K562 (cell line): ENCODE measurements around the gene MEIS1. TPM values are rescaled to one million over a fixed set of nuclear protein-coding genes. Genes with fewer than 3 reads are reported as not detected.

ENCODE experiments used
- ATF7 ChIP-seq: fragments of 450-650 bp; IDR thresholded peaks from 2 replicates; pipeline ENCODE4 v1.7.1; 2014; ENCODE audit warnings: mild to moderate bottlenecking, moderate library complexity
- BHLHE40 ChIP-seq: IDR thresholded peaks from 2 replicates; pipeline ENCODE4 v1.6.1; 2011; ENCODE audit warnings: low read length, improper control_type of control experiment
- CBFA2T3 ChIP-seq: fragments of 450-650 bp; IDR thresholded peaks from 2 replicates; pipeline ENCODE4 v1.6.1; 2017
- FOXP1 ChIP-seq: sonication (generic); formaldehyde crosslinking; IDR thresholded peaks from 2 replicates; pipeline ENCODE4 v1.8.0; 2022; ENCODE audit warnings: mild to moderate bottlenecking, missing genetic modification reagents
- GTF2A2 ChIP-seq: IDR thresholded peaks from 2 replicates; pipeline ENCODE4 v1.6.1; 2016; ENCODE audit warnings: mild to moderate bottlenecking, missing genetic modification characterization, missing compliant biosample characterization
- HDAC1 ChIP-seq, 2 experiments: fragments of 450-650 bp; IDR thresholded peaks; 2 replicates each; pipeline ENCODE4 v1.6.1; 2016 to 2017; ENCODE audit warnings: inconsistent platforms in 1 of 2, mild to moderate bottlenecking in 1 of 2, moderate library complexity in 1 of 2
- MYBL2 ChIP-seq, 2 experiments: fragments of 450-650 bp in 1 of 2; sonication (generic) in 1 of 2; formaldehyde crosslinking in 1 of 2; IDR thresholded peaks; 2 replicates each; pipeline versions ENCODE4 v1.6.1 to v1.8.1; 2017 to 2022; ENCODE audit warnings: borderline replicate concordance in 1 of 2, inconsistent platforms in 1 of 2, low read depth in 1 of 2, mild to moderate bottlenecking in 1 of 2, missing genetic modification reagents in 1 of 2, moderate library complexity in 1 of 2
- NFRKB ChIP-seq: fragments of 450-650 bp; IDR thresholded peaks from 2 replicates; pipeline ENCODE4 v1.6.1; 2016; ENCODE audit warnings: low read depth
- NONO ChIP-seq, 2 experiments: fragments of 200-400 bp in 1 of 2; fragments of 450-650 bp in 1 of 2; formaldehyde crosslinking in 1 of 2; IDR thresholded peaks; 2 replicates each; pipeline ENCODE4 v1.6.1; 2017; ENCODE audit warnings: low read depth in 2 of 2, mild to moderate bottlenecking in 2 of 2, moderate library complexity in 2 of 2, low read length in 1 of 2
- PBX2 ChIP-seq, 2 experiments: IDR thresholded peaks in 1 of 2; conservative IDR thresholded peaks in 1 of 2; 2 replicates each; pipeline ENCODE4 v1.6.1; 2016; ENCODE audit warnings: low read depth in 2 of 2, mild to moderate bottlenecking in 1 of 2, missing compliant biosample characterization in 1 of 2, missing genetic modification characterization in 1 of 2, moderate library complexity in 1 of 2
- PKNOX1 ChIP-seq: fragments of 450-650 bp; IDR thresholded peaks from 2 replicates; pipeline ENCODE4 v1.6.1; 2016
- POLR2AphosphoS5 ChIP-seq: IDR thresholded peaks from 2 replicates; pipeline ENCODE4 v1.6.1; 2011; ENCODE audit warnings: mild to moderate bottlenecking, low read depth, low read length, moderate library complexity; ENCODE audit not compliant: control insufficient read depth, insufficient read depth
- PTBP1 ChIP-seq: fragments of 200-400 bp; formaldehyde crosslinking; IDR thresholded peaks from 2 replicates; pipeline ENCODE4 v1.6.1; 2017; ENCODE audit warnings: low read depth, low read length
- SIN3A ChIP-seq, 2 experiments: fragments of 150-350 bp in 1 of 2; IDR thresholded peaks; 2 replicates each; pipeline ENCODE4 v1.6.1; 2011 to 2016; ENCODE audit warnings: borderline replicate concordance in 2 of 2, low read depth in 2 of 2, low read length in 2 of 2, mild to moderate bottlenecking in 2 of 2, moderate library complexity in 2 of 2; ENCODE audit not compliant: control insufficient read depth in 1 of 2
- SLC30A9 ChIP-seq: fragments of 250-450 bp; sonication (Bioruptor Pico); IDR thresholded peaks from 2 replicates; pipeline ENCODE4 v1.8.0; 2022; ENCODE audit warnings: mild to moderate bottlenecking, moderate library complexity
- SMARCE1 ChIP-seq: fragments of 450-650 bp; IDR thresholded peaks from 2 replicates; pipeline ENCODE4 v1.7.1; 2016; ENCODE audit warnings: mild to moderate bottlenecking
- SMC3 ChIP-seq: conservative IDR thresholded peaks from 2 replicates; pipeline ENCODE4 v1.6.1; 2011; ENCODE audit warnings: low read depth, low read length, improper control_type of control experiment; ENCODE audit not compliant: insufficient read depth
- TBP ChIP-seq: optimal IDR thresholded peaks from 2 replicates; pipeline ENCODE3; 2011; ENCODE audit warnings: low read depth, low read length, improper control_type of control experiment
- XRCC5 ChIP-seq: fragments of 200-400 bp; formaldehyde crosslinking; IDR thresholded peaks from 2 replicates; pipeline ENCODE4 v1.6.1; 2017; ENCODE audit warnings: low read depth, mild to moderate bottlenecking, low read length
- ZNF133 ChIP-seq: fragments of 250-450 bp; sonication (Bioruptor Pico); IDR thresholded peaks from 2 replicates; pipeline ENCODE4 v1.4.0; 2020; ENCODE audit warnings: mild to moderate bottlenecking
- ZNF263 ChIP-seq: sonication (generic); formaldehyde crosslinking; IDR thresholded peaks from 2 replicates; pipeline ENCODE4 v1.8.0; 2022; ENCODE audit warnings: mild to moderate bottlenecking, missing genetic modification reagents, borderline replicate concordance
- ZNF282 ChIP-seq: sonication (generic); formaldehyde crosslinking; IDR thresholded peaks from 2 replicates; pipeline ENCODE4 v1.8.1; 2023; ENCODE audit warnings: missing genetic modification reagents
- ZNF436 ChIP-seq: fragments of 250-450, 450-650 bp; sonication (Bioruptor Pico); formaldehyde crosslinking; IDR thresholded peaks from 2 replicates; pipeline ENCODE4 v1.7.0; 2020; ENCODE audit warnings: mild to moderate bottlenecking
- polyA plus RNA-seq, 8 experiments: library from polyadenylated mRNA; depleted of rRNA in 4 of 8; stranded (reverse) in 5 of 8; unstranded in 3 of 8; fragments of >200 nt; fragmentation: Nextera tagmentation in 2 of 8; fragmentation: Illumina TruSeq in 1 of 8; extraction: Ambion mirVana in 2 of 8; extraction: Trizol in 1 of 8; gene quantifications; 2 replicates each; pipeline versions ENCODE4 v1.2.1 to v1.2.3, GENCODE V29; 2011 to 2014; ENCODE audit warnings: inconsistent platforms in 1 of 8, missing spikeins in 1 of 8
- total RNA-seq, 7 experiments: library from RNA; depleted of rRNA in 6 of 7; stranded (reverse); fragments of >200 nt in 6 of 7; fragmentation: Illumina TruSeq in 2 of 7; extraction: Trizol in 2 of 7; gene quantifications; 2 replicates each; pipeline versions ENCODE4 v1.2.1 to v1.2.3, GENCODE V29; 2011 to 2021; ENCODE audit warnings: low replicate concordance in 1 of 7
- TF ChIP-seq, protein P1 (sequence below): fragments of 450-650 bp; IDR thresholded peaks from 2 replicates; pipeline ENCODE4 v1.6.1; 2017; ENCODE audit warnings: mild to moderate bottlenecking, moderate library complexity

Gene MEIS1
- total and polyA plus RNA-seq, 9 of the 15 experiments (the other 6 are each of a cell fraction or from before 2014, with no cell fraction given) = 2.3 to 9.0 (median 5.9) TPM

GRCh38 chr2:66566726-66567399 lies 131.9 kb downstream of the MEIS1 start (continued):
- TF ChIP-seq XRCC5 (no peak), ZNF282 (CRISPR knock-in tag) (no peak), NFRKB (no peak), SIN3A (IDR thresholded peaks at IDR 0.05; ENCODE audit: borderline replicate concordance in 2 of 2, control insufficient read depth in 1 of 2, low read depth in 2 of 2, low read length in 2 of 2) (no peak), NONO (IDR thresholded peaks at IDR 0.05; ENCODE audit: low read depth in 2 of 2, low read length in 1 of 2) (no peak), HDAC1 (IDR thresholded peaks at IDR 0.05) (no peak), SMARCE1 (no peak), FOXP1 (CRISPR knock-in tag) (no peak), PBX2 (CRISPR knock-in tag; IDR thresholded peaks at IDR 0.05; ENCODE audit: low read depth) (no peak), PBX2 (tag; conservative IDR thresholded peaks at IDR 0.05; ENCODE audit: low read depth) (peak; percentile 77), ZNF263 (CRISPR knock-in tag) (no peak), CBFA2T3 (no peak), ZNF133 (no peak), PKNOX1 (0 out of 2 replicates have a peak, but pooled peaks have one; percentile 17), ZNF436 (CRISPR knock-in tag) (no peak), POLR2AphosphoS5 (no peak), TBP (no peak), GTF2A2 (tag) (no peak), MYBL2 (IDR thresholded peaks at IDR 0.05; ENCODE audit: low read depth) (no peak), MYBL2 (CRISPR knock-in tag; IDR thresholded peaks at IDR 0.05; ENCODE audit: borderline replicate concordance) (no peak), SLC30A9 (no peak), SMC3 (no peak), BHLHE40 (peak; percentile 67), ATF7 (peak; percentile 80), PTBP1 (no peak)
- TF ChIP-seq, protein P1, sequence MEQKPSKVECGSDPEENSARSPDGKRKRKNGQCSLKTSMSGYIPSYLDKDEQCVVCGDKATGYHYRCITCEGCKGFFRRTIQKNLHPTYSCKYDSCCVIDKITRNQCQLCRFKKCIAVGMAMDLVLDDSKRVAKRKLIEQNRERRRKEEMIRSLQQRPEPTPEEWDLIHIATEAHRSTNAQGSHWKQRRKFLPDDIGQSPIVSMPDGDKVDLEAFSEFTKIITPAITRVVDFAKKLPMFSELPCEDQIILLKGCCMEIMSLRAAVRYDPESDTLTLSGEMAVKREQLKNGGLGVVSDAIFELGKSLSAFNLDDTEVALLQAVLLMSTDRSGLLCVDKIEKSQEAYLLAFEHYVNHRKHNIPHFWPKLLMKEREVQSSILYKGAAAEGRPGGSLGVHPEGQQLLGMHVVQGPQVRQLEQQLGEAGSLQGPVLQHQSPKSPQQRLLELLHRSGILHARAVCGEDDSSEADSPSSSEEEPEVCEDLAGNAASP = no peak
